Measurements from ENCODE around the gene GNAL.
"Not testable (repeated sequence)": the region's sequence is repeated elsewhere in the genome, so short reads cannot be mapped to it uniquely, and the experiment has no call there.

GNAL gene

GRCh38 chr18:11908182-11909060 lies 219.4 kb downstream of the GNAL start, which contains the start of gene MPPE1:
Gene MPPE1 (minus strand): TSS chr18:11908317. CDS start chr18:11897264, 11,053 bp downstream.
- DNase-seq (ENCODE audit: low read depth), result peak; percentile 88

DNA sequence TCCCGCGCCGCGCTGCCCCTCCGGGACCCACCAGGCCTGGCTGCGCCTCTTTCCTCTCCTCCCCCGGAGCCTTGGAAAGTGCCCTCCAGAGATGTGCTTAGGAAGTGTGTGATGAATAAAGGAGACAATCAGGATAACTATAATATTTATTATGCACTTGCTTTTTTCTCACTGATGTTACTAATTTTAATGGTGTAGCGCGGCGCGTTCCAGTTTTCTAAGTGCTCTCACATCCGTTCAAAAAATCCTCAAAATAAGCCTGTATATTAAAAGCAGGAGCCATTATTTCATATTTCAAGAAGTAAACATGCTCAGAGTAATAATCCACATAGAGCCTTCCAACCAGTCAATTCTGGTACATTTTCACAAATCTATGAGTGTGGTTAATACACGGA lies 220.0 kb downstream of the GNAL start:
- DNase-seq (ENCODE audit: low read depth), result peak; percentile 44

DNA sequence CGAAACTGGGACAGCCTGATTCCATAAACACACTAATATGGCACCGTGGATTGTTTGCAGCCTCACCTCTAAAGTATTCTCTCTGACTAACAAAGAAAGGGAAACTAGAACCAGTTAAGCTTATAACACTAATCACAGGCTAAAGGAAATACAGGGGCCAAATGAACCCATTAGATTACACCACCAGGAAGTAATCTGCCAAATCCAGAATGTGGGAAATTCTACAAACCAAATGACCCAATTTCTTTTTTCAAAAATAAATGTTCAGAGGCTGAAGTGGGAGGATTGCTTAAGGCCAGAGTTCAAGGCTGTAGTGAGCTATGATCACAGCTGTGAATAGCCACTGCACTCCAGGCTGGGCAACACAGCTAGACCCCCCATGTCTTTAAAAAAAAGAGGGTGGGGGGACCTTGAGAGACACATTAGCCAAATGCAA lies 220.5 kb downstream of the GNAL start:
- peak; percentile 24 for DNase-seq (ENCODE audit: low read depth)

GRCh38 chr18:11916880-11917279 lies 227.8 kb downstream of the GNAL start:
- DNase-seq (ENCODE audit: low read depth), result not testable (repeated sequence)

GRCh38 chr18:11919522-11919921 lies 230.5 kb downstream of the GNAL start:
- not testable (repeated sequence) for DNase-seq (ENCODE audit: low read depth)

- DNase-seq (ENCODE audit: low read depth), result no peak
Measured at GRCh38 chr18:11923450-11923849, 234.4 kb downstream of the GNAL start.

- DNase-seq (ENCODE audit: low read depth), result peak; percentile 26
Measured at GRCh38 chr18:11925800-11926481, 236.9 kb downstream of the GNAL start.

GRCh38 chr18:11927497-11927896 lies 238.4 kb downstream of the GNAL start:
- DNase-seq (ENCODE audit: low read depth), result no peak

- no peak for DNase-seq (ENCODE audit: low read depth)
Measured at GRCh38 chr18:11932393-11932792, 243.3 kb downstream of the GNAL start.

Data from iris pigment epithelial cell (primary cell).